HG02970 (cell line): ENCODE data around the gene ABCA2.

Source experiments
- ATAC-seq: cut with Tn5 transposase; IDR thresholded peaks from one replicate; pipeline ENCODE4 v1.9.1; 2021; ENCODE audit warnings: mild to moderate bottlenecking, moderate library complexity, moderate number of reproducible peaks; ENCODE audit not compliant: unreplicated experiment, low FRiP score

The ABCA2 gene, protein sequence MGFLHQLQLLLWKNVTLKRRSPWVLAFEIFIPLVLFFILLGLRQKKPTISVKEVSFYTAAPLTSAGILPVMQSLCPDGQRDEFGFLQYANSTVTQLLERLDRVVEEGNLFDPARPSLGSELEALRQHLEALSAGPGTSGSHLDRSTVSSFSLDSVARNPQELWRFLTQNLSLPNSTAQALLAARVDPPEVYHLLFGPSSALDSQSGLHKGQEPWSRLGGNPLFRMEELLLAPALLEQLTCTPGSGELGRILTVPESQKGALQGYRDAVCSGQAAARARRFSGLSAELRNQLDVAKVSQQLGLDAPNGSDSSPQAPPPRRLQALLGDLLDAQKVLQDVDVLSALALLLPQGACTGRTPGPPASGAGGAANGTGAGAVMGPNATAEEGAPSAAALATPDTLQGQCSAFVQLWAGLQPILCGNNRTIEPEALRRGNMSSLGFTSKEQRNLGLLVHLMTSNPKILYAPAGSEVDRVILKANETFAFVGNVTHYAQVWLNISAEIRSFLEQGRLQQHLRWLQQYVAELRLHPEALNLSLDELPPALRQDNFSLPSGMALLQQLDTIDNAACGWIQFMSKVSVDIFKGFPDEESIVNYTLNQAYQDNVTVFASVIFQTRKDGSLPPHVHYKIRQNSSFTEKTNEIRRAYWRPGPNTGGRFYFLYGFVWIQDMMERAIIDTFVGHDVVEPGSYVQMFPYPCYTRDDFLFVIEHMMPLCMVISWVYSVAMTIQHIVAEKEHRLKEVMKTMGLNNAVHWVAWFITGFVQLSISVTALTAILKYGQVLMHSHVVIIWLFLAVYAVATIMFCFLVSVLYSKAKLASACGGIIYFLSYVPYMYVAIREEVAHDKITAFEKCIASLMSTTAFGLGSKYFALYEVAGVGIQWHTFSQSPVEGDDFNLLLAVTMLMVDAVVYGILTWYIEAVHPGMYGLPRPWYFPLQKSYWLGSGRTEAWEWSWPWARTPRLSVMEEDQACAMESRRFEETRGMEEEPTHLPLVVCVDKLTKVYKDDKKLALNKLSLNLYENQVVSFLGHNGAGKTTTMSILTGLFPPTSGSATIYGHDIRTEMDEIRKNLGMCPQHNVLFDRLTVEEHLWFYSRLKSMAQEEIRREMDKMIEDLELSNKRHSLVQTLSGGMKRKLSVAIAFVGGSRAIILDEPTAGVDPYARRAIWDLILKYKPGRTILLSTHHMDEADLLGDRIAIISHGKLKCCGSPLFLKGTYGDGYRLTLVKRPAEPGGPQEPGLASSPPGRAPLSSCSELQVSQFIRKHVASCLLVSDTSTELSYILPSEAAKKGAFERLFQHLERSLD (N-terminal part only)

DNA sequence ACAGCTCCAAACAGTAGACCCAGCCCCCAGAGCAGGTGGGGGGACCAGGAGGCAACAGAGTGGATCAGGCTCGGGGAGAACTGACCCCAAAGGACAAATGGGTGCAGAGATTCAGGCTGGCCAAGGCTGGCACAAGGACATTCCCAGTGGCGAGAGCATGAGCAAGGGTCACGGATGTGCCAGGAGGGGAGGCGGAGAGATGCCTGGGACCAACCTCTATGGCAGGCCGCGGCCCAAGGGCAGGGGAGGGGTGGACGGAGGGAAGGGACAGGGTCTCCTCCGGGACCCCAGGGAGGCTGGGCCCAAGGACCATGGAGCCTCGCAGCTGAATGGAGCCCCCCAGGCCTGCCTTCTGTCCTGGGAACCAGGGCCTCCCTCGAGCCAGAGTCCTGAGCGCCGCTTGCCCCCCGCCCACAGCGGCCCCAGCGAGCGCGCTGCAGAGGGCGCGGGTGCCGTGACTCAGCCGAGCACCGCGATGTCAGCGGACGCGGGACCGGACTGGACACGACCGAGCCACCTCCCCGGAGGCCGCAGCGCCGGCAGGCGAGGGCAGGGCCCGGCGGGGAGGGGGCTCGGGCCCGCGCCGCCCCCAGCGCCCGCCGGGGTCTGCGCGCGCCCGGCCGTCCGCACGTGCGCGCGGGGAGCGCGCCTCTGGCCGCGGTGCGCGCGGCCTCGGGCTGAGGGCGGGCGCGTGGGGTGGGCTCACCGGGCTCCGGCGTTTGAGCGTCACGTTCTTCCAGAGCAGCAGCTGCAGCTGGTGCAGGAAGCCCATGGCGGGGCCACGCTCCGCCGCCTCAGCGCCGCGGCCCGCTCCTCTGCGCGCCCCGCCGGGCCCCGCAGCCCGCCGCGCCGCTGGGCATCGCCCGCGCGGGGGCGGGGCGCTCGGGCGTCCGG is at the start of gene ABCA2:
Gene ABCA2 (minus strand): TSS at position 869 of the 894 bp plus-strand sequence. CDS start 97 bp downstream, at position 772.
- ATAC-seq, result no peak

DNA sequence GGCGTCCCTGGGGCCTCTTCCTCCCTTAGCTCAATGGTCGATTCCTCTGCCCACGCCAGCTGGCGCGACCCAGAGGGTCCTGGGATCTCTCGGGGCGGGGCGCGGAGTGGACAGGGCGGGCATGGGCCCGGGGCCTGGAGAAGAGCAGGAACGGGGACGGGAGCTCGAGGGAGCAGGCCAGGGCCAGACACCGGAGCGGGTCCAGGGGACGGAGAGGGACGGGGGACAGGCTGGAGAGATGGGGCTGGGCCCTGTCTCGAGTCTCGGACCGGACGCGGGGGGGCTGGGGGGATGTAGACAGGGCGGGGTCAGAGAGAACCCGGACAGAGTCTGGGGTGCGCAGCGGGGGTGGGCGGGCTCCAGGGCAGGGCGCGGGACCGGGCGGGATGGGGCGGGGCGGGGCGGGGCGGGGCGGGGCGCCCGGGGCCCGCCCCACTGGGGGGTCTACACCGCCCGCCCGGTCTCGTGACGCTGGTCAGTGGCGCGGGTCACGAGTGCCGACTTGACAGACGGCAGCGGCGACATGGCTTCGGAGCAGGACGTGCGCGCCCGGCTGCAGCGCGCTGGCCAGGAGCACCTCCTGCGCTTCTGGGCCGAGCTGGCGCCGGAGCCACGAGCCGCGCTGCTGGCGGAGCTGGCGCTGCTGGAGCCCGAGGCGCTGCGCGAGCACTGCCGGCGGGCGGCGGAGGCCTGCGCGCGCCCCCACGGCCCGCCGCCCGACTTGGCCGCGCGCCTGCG is 49.1 kb upstream of the ABCA2 start, which contains the start of gene UAP1L1:
Gene UAP1L1 (plus strand): TSS at position 508 of the 738 bp plus-strand sequence. CDS start 16 bp downstream, at position 524.
- peak; percentile 62 for ATAC-seq

DNA sequence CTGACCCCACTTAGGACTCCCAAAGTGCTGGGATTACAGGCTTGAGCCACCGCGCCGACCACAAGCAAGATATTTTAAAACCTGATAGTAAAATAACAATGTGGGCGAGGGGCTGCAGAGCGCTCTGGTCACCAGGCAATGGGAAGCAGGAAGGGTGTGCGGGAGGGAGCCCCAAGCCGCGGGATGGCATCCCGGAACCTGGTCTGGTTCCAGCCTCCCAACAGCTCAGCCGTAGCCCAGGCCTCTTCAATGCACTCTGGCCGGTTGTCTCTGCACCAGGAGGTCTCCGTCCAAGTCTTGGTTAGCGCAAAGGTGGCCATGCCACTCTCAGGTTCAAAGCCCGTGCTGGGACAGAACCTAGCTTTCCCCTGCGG is 48.6 kb upstream of the ABCA2 start:
- no peak for ATAC-seq

DNA sequence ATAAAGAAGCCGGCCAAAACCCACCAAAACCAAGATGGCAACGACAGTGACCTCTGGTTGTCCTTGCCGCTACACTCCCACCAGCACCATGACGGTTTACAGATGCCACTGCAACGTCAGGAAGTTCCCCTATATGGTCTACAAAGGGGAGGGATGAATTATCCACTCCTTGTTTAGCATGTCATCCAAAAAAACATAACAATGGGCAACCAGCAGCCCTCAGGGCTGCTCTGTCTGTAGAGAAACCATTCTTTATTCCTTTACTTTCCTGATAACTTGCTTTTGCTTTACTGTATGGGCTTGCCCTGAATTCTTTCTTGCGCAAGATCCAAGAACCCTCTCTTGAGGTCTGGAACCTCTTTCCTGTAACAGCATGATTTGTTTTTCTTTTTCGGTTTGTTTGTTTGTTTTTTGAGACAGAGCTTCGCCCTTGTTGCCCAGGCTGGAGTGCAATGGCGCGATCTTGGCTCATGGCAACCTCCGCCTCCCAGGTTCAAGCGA is 47.3 kb upstream of the ABCA2 start:
- no peak for ATAC-seq

DNA sequence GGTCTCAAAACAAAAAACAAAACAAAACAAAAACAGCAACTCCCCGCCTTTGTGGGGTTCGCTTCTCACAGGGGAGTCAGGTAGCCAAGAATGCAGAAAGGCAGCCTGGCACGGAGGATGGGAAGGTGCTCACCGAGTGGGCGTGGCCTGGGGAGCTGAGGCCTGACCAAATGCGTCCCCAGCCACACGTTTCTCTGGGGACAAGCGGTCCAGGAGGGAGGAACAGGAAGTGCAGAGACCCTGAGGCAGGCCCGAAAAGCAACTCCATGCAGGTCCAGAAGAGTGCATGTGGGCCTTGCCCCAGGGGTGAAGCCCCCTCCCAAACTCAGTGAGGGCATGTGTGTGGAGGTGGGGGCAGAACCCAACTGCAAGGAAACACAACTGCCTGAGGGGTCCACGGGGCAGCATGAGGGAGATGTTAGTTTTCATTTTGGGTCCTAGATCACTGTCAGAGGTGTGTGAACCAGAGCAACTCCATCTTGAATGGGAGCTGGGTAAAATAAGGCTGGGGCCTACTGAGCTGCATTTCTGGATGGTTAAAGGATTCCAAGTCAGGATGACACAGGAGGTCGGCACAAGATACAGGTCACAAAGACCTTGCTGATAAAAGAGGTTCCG is 46.7 kb upstream of the ABCA2 start:
- ATAC-seq, result no peak

DNA sequence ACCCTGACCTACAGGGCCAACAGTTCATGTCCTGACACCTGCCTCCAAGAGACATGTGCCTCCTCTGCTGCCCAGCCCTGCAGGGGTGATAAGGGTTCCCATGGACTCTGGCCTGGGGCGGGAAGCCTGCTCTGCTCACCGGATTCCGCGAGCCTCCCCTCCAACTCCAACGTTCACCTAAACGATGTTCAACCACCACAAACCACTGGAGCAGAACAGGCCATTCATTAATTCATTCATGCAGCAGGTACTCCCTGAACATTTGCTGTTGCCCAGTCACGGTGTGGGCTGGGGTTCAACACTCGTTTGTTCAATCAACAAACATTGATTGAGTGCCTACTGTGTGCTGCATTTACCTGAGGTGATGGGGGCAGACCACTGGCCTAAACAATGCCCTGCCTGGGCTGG is 46.0 kb upstream of the ABCA2 start:
- no peak for ATAC-seq

DNA sequence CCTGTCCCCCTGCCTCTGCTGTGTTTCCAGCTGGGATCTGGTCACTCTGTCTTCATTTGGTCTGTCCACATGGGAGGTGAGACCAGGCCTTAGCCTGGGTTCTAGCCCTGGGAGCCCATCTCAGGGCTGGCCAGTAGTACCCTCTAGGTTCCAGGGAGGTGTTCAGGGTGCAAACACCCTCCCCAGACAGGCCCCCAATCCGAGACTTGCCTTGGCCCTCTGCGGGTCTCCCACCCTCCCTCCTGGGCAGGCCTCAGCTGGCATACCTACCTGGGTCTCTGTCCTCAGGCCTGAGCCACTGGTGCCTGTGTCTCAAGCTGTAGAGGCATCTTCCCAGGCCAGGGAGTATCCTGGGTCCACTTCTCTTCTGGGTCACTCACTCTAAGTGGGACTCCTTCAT is 43.2 kb upstream of the ABCA2 start:
- no peak for ATAC-seq

DNA sequence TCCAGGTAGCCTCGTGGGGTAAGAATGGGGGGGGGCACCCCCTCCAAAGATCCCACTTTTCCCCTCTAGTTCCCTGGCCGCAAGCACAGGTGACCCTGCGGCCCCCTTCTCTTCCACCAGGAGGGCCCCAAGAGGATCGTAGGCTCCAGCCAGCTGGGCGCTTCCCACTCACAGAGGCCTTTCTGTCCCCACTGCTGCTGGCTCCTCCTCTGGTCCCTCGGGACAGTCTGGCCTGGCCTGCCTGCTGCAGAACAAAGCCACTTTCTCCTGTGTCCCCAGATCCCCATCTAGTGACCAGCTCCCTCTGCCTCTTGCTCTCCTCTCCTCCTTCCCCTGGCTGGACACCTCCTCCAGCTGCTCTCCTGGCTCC is 42.9 kb upstream of the ABCA2 start:
- no peak for ATAC-seq

DNA sequence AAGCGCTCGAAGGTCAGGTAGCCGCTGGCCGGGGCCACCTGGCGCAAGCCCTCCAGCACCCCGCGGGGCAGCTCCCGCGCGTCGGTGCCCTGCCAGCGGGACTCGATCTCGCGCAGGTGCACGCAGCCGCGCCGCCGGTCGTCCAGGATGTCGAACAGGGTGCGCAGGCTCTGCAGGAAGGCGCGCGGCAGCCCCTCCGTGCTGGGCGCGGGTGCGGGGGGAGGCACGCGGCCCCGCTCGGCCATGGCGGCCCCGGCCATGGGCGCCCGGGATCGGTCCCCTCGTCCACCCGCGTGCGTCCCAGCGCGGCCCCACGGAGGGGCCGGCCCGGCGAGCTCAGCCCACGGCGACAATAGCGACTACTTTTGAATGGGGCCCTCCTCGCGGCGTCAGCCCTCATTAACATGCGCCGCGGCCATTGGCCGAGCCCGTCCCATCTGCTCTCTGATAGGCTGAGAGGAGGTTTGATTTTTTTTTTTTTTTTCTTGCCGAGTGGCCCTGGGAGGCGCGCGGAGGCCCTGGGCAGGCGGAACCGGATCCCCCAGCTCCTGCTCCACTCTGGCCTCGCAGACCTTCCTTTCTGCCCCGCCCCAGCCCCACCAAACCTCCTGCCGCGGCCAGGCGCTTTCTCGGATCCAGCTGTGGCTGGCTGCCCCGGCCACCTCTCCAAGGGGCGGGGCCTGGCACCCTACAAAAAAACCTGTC is 42.3 kb upstream of the ABCA2 start, which contains the start of gene SAPCD2:
Gene SAPCD2 (minus strand): TSS at position 357 of the 705 bp plus-strand sequence. CDS start 97 bp downstream, at position 260.
- peak; percentile 60 for ATAC-seq

DNA sequence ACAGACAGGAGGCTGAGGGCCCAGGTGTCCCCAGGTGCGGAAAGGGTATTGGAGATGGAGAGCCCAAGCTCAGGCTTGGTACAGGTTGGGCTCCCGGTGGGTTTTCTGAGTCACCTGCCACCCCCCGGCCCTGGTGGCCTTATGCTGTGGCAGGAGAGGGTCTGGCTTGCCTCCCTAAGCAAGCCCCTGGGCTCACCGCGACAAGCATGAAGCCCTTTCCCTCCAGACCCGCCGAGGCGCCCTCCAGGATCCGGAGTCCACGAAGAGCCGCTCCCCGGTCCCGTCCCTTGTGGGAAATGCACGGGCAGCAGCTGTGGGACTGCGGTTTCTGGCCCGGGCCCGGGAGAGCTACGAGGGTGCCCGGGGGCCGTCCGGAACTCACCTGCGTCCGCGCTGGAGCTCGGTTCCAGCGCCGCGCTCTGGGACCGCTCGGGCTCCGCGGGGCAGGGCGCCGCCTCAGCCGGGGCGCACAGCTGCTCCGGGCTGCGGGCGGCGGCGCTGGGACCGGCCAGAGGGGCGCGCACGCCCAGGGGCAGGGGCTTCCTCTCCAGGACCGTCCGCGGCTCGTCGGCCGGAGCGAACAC is 41.6 kb upstream of the ABCA2 start:
- ATAC-seq, result peak; percentile 26

DNA sequence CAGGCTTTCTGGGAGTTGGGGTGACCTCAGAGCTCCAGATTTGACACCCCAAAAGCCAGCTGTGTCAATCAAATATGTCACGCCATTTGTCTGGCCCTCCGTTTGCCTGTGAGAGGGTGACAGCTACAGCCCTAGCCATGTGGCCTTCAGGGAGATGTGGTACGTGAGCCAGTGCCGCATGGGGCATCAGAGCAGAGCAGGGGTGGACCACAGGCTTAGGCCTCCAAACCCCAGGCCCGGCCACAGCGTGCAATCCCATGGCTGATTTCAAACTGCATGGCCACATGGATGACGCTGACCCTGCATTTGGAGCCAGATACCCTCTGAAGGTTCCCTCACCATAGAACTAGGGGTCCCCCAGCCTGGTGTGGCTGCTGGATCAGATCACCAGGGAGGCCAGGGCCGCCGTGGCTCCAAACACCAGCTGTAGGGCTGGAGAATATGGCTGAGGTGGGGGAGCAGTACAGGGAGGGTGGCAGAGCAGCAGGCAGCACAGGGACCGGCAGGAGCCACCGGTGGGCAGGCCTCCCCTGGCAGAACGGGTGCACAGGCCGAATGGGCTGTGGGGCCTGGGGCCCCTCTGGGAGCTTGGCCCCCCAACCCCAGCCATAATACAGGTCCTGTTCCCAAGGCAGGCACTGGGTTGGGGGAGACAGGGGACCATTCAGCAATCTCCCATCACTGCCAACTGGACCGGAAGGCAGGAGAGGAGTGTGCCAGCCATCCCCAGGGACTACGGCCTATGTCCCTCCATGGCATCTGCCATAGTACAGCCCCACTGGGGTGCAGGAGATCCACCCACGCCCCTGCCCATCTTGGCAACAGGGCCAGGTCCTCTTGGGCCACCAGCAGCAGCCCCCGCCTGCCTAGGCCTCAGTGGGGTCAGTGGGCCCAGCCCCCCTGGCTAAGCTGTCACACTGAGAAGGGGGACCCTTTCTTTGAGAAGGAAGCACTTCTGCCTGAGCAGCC is 40.8 kb upstream of the ABCA2 start:
- ATAC-seq, result no peak

DNA sequence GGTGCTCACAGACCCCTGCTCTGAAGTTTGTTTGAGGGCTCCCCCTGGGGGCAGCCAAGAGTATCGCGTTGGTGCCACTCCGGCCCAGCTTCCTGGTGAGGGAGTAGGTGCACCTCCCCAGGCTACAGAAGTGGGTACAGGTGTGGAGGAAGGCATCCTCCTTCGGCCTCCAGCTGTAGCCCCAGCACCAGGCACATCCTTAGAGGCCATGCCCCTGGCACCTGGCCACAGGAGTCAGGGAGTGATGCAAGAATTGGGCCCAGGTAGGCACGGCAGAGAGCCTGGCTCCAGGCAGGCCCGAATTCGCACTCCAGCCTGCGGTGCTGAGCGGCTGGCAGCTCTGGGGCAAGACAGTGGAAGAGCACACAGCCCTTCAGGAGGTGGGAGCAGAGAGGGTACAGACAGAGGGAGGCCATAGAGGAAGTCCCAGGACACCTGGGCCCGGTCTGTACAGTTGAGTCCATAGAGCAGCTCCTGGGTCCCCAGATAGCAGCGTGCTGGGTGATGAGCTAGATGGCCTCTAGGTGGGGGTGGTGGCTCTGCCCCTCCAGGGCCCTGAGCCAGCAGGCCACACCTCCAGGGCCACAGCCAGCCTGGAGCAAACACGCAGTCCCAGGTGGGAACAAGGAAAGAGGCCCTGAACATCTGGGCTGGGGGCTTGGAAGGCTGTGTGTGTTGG is 40.0 kb upstream of the ABCA2 start:
- ATAC-seq, result no peak

DNA sequence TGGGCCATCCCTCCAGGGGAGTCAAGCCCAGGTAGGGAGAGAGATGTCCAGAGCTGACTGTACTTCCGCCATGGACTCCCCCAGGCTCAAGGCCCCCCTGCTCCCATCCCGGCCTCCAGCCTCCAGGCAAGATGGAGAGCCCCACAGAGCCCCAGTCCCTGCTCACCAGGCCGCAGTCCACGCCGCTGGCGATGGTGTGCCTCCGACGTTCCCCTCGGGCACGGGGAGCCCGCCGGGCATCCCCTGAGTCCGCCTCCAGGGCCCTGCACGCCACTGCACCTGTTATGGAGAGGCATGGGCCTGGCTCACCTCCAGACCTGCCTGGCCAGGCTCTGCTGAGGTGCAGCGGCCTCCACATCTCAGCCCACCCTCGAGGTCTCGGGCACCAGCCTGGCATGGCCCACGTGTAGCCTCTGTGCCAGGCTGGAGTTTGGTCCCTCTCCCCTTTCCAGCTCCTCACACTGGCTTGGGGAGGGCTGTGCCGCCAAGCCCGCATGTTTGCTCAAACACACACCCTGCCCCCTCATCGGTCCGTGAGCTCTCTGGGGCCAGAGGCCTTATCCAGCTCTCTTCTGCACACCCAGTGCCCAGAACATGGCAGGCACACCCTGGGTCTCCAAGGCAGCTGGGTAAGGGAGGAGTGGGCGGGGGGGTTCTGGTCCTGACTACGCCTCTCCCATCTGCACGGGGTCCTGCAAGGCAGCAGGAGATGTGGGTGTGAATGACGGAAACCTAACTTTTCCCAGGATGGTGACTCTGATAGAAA is 38.2 kb upstream of the ABCA2 start:
- no peak for ATAC-seq

DNA sequence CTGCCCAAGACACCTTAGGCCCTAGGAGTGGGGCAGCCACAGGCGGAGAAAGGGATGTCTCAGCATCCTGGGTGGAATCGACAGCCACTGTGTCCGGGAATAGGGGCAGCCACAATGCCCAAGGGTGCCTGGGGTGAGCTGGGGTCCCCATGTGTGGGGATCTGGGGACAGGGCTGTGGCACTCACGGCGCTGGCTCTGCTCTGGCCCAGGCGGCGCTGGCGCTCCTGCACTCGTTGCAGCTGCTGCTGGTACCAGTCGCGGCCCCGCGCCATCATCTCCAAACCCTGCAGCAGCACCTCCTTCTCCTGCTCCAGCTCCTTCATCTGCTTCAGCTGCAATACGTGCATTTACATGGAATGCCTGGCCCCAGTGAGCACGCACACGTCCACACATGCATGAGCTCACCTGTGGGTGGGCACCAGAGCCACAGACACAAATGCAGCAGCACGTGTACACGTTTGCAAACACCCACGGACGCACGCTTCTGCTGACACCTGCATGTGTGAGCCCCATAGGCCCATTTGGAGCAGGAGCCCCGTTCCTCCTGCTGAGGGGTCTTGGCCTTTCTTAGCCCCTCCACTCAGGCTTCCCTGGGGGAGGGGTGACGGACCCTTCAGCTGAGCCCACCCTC is 37.4 kb upstream of the ABCA2 start:
- ATAC-seq, result no peak

DNA sequence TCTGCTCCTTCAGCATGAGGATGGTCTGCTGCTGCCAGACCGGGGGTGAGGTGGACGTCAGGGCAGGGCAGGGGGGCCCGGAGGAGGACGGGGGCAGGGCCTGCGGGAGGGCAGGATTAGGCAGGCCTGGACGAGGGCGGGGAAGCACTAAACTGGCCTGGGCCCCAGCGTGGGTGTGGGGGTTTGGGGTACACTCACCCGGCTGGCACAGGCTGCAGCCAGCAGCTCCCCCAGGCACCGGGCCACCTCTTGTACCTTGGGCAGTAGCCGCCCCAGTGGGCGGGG is 36.8 kb upstream of the ABCA2 start:
- ATAC-seq, result no peak
